H1 (cell line): Measurements from ENCODE around the gene TFE3. TPM values are rescaled to one million over a fixed set of nuclear protein-coding genes. Genes with fewer than 3 reads are reported as not detected.

Experiments
- CTCF ChIA-PET: fragments of 300-600 bp; sonication (Branson Sonifier 250); formaldehyde crosslinking; loops from one replicate; lab custom pipeline; 2021; ENCODE audit not compliant: partially characterized antibody; lab: Charles Lee
- POLR2A ChIA-PET: fragments of 300-600 bp; sonication (Branson Sonifier 250); formaldehyde crosslinking; loops from one replicate; lab custom pipeline; 2021; ENCODE audit warnings: inconsistent platforms; ENCODE audit not compliant: partially characterized antibody; lab: Charles Lee
- DNase-seq, 2 experiments: peaks; one replicate each; pipeline versions ENCODE4 v3.0.0 to v3.0.0-alpha.2; 2010 to 2022; ENCODE audit warnings: low spot score in 2 of 2, low read depth in 1 of 2, mixed read lengths in 1 of 2
- FAIRE-seq: peaks from 2 replicates; lab custom pipeline; 2011; peaks lifted over from hg19 to GRCh38; lab: Jason Lieb, UNC
- H2AFZ ChIP-seq: 2 replicates; pipeline ENCODE4 v1.8.1; 2012; ENCODE audit warnings: low read length, inconsistent platforms
- H2AK5ac ChIP-seq: 2 replicates; pipeline ENCODE4 v1.6.1; 2013; ENCODE audit warnings: low read depth, low read length
- H2BK120ac ChIP-seq: replicated peaks from 2 replicates; pipeline ENCODE3; 2013; ENCODE audit warnings: low read depth, low read length, inconsistent platforms
- H2BK12ac ChIP-seq: 2 replicates; pipeline ENCODE4 v1.6.1; 2013; ENCODE audit warnings: low read depth, low read length
- H2BK15ac ChIP-seq: 2 replicates; pipeline ENCODE4 v1.6.1; 2013; ENCODE audit warnings: low read length
- H2BK20ac ChIP-seq: 2 replicates; pipeline ENCODE4 v1.6.1; 2013; ENCODE audit warnings: low read length
- H2BK5ac ChIP-seq: 2 replicates; pipeline ENCODE4 v1.6.1; 2013; ENCODE audit warnings: low read depth, low read length
- H3K14ac ChIP-seq: 2 replicates; pipeline ENCODE4 v1.6.1; 2013; ENCODE audit warnings: inconsistent platforms; ENCODE audit not compliant: insufficient read length
- H3K18ac ChIP-seq: 2 replicates; pipeline ENCODE4 v1.6.1; 2013; ENCODE audit warnings: low read length; ENCODE audit errors: extremely low read depth
- H3K23ac ChIP-seq: 2 replicates; pipeline ENCODE4 v1.6.1; 2013; ENCODE audit warnings: inconsistent platforms; ENCODE audit not compliant: insufficient read length
- H3K23me2 ChIP-seq: 2 replicates; pipeline ENCODE4 v1.6.1; 2013; ENCODE audit warnings: low read depth, low read length
- H3K27ac ChIP-seq: 2 replicates; pipeline ENCODE4 v1.6.1; 2011; ENCODE audit warnings: low read depth, low read length, inconsistent platforms
- H3K27me3 ChIP-seq, 4 experiments: replicated peaks in 1 of 4; 1 replicate in 1 of 4; 2 replicates in 3 of 4; pipeline versions ENCODE4 v1.6.1 to v1.8.1; 2011 to 2013; ENCODE audit warnings: low read length in 3 of 4, mild to moderate bottlenecking in 3 of 4, inconsistent platforms in 2 of 4, mixed read lengths in 2 of 4, moderate library complexity in 1 of 4; ENCODE audit not compliant: control insufficient read depth in 3 of 4, insufficient read depth in 3 of 4; ENCODE audit errors: extremely low read depth in 1 of 4
- H3K36me3 ChIP-seq, 4 experiments: 2 replicates each; pipeline versions ENCODE4 v1.6.1 to v1.8.1; 2011 to 2013; ENCODE audit warnings: mild to moderate bottlenecking in 4 of 4, low read length in 3 of 4, moderate library complexity in 2 of 4, control low read depth in 1 of 4, inconsistent platforms in 1 of 4; ENCODE audit not compliant: insufficient read depth in 4 of 4, control insufficient read depth in 2 of 4
- H3K4ac ChIP-seq: replicated peaks from 2 replicates; pipeline ENCODE3; 2013; ENCODE audit warnings: low read length, low read depth, mixed read lengths, inconsistent platforms; ENCODE audit not compliant: insufficient read length
- H3K4me1 ChIP-seq, 4 experiments: replicated peaks in 1 of 4; 1 replicate in 1 of 4; 2 replicates in 3 of 4; pipeline versions ENCODE4 v1.6.1 to v1.8.1; 2011 to 2013; ENCODE audit warnings: low read length in 3 of 4, inconsistent platforms in 2 of 4, mixed read lengths in 1 of 4; ENCODE audit not compliant: insufficient read depth in 4 of 4, control insufficient read depth in 3 of 4
- H3K4me2 ChIP-seq, 2 experiments: 2 replicates each; pipeline versions ENCODE4 v1.6.1 to v1.8.1; 2011 to 2013; ENCODE audit warnings: low read depth in 2 of 2, low read length in 2 of 2, control low read depth in 1 of 2, inconsistent platforms in 1 of 2, mild to moderate bottlenecking in 1 of 2; ENCODE audit not compliant: insufficient read depth in 1 of 2
- H3K4me3 ChIP-seq, 4 experiments: fragments of 200-600, 300-600 bp in 1 of 4; sonication (generic), shearing (Covaris generic), sonication (Bioruptor Twin) in 1 of 4; 2 replicates each; pipeline versions ENCODE4 v1.5.1 to v1.8.1; 2011 to 2016; ENCODE audit warnings: low read length in 4 of 4, low read depth in 3 of 4, control low read depth in 2 of 4, inconsistent platforms in 2 of 4, mild to moderate bottlenecking in 2 of 4, mixed read lengths in 1 of 4, moderate library complexity in 1 of 4; ENCODE audit not compliant: insufficient read depth in 2 of 4; ENCODE audit errors: extremely low read depth in 1 of 4
- H3K56ac ChIP-seq: replicated peaks from 2 replicates; pipeline ENCODE3; 2013; ENCODE audit warnings: low read depth, mild to moderate bottlenecking, mixed read lengths, low read length, inconsistent platforms; ENCODE audit not compliant: insufficient read length
- H3K79me1 ChIP-seq: 2 replicates; pipeline ENCODE4 v1.6.1; 2013; ENCODE audit warnings: low read depth, low read length, control low read depth
- H3K79me2 ChIP-seq, 2 experiments: 2 replicates each; pipeline versions ENCODE4 v1.6.1 to v1.8.1; 2012 to 2013; ENCODE audit warnings: low read length in 2 of 2, mild to moderate bottlenecking in 2 of 2, inconsistent platforms in 1 of 2; ENCODE audit not compliant: insufficient read depth in 2 of 2, control insufficient read depth in 1 of 2
- H3K9ac ChIP-seq, 4 experiments: replicated peaks in 1 of 4; 1 replicate in 1 of 4; 2 replicates in 3 of 4; pipeline versions ENCODE4 v1.6.1 to v1.8.1; 2011 to 2013; ENCODE audit warnings: low read depth in 3 of 4, low read length in 3 of 4, control low read depth in 2 of 4, mild to moderate bottlenecking in 2 of 4, moderate library complexity in 2 of 4, inconsistent platforms in 1 of 4; ENCODE audit errors: extremely low read depth in 1 of 4
- H3K9me3 ChIP-seq, 2 experiments: 2 replicates each; pipeline versions ENCODE4 v1.6.1 to v1.8.1; 2012 to 2013; ENCODE audit warnings: mild to moderate bottlenecking in 2 of 2, moderate library complexity in 2 of 2, control low read depth in 1 of 2, inconsistent platforms in 1 of 2, low read depth in 1 of 2, low read length in 1 of 2, mixed read lengths in 1 of 2; ENCODE audit not compliant: insufficient read depth in 2 of 2
- H4K20me1 ChIP-seq, 2 experiments: replicated peaks in 1 of 2; 2 replicates each; pipeline versions ENCODE3 to v1.8.1; 2011 to 2013; ENCODE audit warnings: inconsistent platforms in 2 of 2, low read length in 2 of 2, mild to moderate bottlenecking in 1 of 2; ENCODE audit not compliant: insufficient read depth in 2 of 2, control insufficient read depth in 1 of 2
- H4K5ac ChIP-seq: 2 replicates; pipeline ENCODE4 v1.6.1; 2013; ENCODE audit warnings: low read length, low read depth, mixed read lengths, inconsistent platforms; ENCODE audit not compliant: insufficient read length
- H4K8ac ChIP-seq: 2 replicates; pipeline ENCODE4 v1.8.0; 2013; ENCODE audit warnings: mild to moderate bottlenecking, moderate library complexity, low read length, inconsistent platforms; ENCODE audit not compliant: insufficient read depth; ENCODE audit errors: extremely low read depth
- H4K91ac ChIP-seq: replicated peaks from 2 replicates; pipeline ENCODE3; 2013; ENCODE audit warnings: low read length, mixed read lengths, inconsistent platforms; ENCODE audit not compliant: insufficient read length
- CEBPB ChIP-seq: IDR thresholded peaks from 2 replicates; pipeline ENCODE4 v1.6.1; 2012; ENCODE audit warnings: low read depth, low read length
- CREB1 ChIP-seq: IDR thresholded peaks from 2 replicates; pipeline ENCODE4 v1.6.1; 2012; ENCODE audit warnings: inconsistent platforms
- CTBP2 ChIP-seq: IDR thresholded peaks from 2 replicates; pipeline ENCODE4 v1.7.0; 2011; ENCODE audit warnings: borderline replicate concordance, mild to moderate bottlenecking, moderate library complexity, mixed read lengths, low read length; ENCODE audit not compliant: insufficient read depth, insufficient read length
- GABPA ChIP-seq: IDR thresholded peaks from 2 replicates; pipeline ENCODE4 v1.6.1; 2011; ENCODE audit warnings: mild to moderate bottlenecking, low read length, moderate library complexity, borderline replicate concordance; ENCODE audit not compliant: insufficient read depth
- HDAC6 ChIP-seq: IDR thresholded peaks from one replicate; pipeline ENCODE4 v1.7.1; 2012; ENCODE audit warnings: low read depth, mild to moderate bottlenecking, inconsistent platforms, low read length, moderate library complexity
- JUN ChIP-seq: IDR thresholded peaks from 2 replicates; pipeline ENCODE4 v1.6.1; 2011; ENCODE audit warnings: low read depth, mild to moderate bottlenecking, improper control_type of control experiment, low read length
- KDM4A ChIP-seq: IDR thresholded peaks from one replicate; pipeline ENCODE4 v1.7.1; 2012; ENCODE audit warnings: low read depth, mild to moderate bottlenecking, moderate library complexity, low read length, inconsistent platforms; ENCODE audit not compliant: severe bottlenecking
- POLR2A ChIP-seq, 2 experiments: IDR thresholded peaks; 1 replicate in 1 of 2; 2 replicates in 1 of 2; pipeline ENCODE4 v1.6.1; 2011; ENCODE audit warnings: low read depth in 2 of 2, low read length in 2 of 2, mild to moderate bottlenecking in 2 of 2; ENCODE audit errors: control extremely low read depth in 1 of 2
- POU5F1 ChIP-seq: IDR thresholded peaks from 2 replicates; pipeline ENCODE4 v1.6.1; 2011; ENCODE audit warnings: low read depth, mild to moderate bottlenecking, low read length, moderate library complexity
- RNF2 ChIP-seq: fragments of 200-900, 300-1000 bp; sonication (generic); IDR thresholded peaks from 2 replicates; pipeline ENCODE4 v1.7.1; 2016; ENCODE audit warnings: borderline replicate concordance, low read depth, mild to moderate bottlenecking, antibody characterized with exemption, low read length; ENCODE audit not compliant: poor library complexity, severe bottlenecking; ENCODE audit errors: missing control alignments
- SP2 ChIP-seq: IDR thresholded peaks from 2 replicates; pipeline ENCODE4 v1.6.1; 2012; ENCODE audit warnings: mild to moderate bottlenecking, low read length, inconsistent platforms
- WGBS, 2 experiments: shearing (Covaris generic) in 1 of 2; methylation state at CpG; one replicate each; pipeline versions ENCODE4 v1.1.6 to v1.1.7; 2013 to 2015; ENCODE audit warnings: low lambda C conversion rate in 2 of 2, mixed read lengths in 2 of 2, inconsistent platforms in 1 of 2, low coverage in 1 of 2, missing lambda C conversion rate in 1 of 2; ENCODE audit not compliant: insufficient replicate concordance in 2 of 2, insufficient coverage in 1 of 2, insufficient read length in 1 of 2; ENCODE audit errors: extremely low coverage in 1 of 2, missing lambda C conversion rate in 1 of 2; 5-methylcytosine and 5-hydroxymethylcytosine counted together
- polyA plus RNA-seq, 7 experiments: library from polyadenylated mRNA; depleted of rRNA in 3 of 7; stranded (reverse) in 5 of 7; unstranded in 2 of 7; fragments of >200 nt in 5 of 7; fragments of 200-250 nt in 2 of 7; gene quantifications; 1 replicate in 5 of 7; 2 replicates in 1 of 7; 4 replicates in 1 of 7; pipeline versions ENCODE4 v1.2.1 to v1.2.3, GENCODE V29; 2011 to 2013; ENCODE audit warnings: missing spikeins in 2 of 7, mixed read lengths in 2 of 7
- total RNA-seq: library from RNA; stranded (reverse); fragmentation: NEBNext Ultra II Directional; extraction: Animal tissue kit (Norgen Biotek cat#: 25700); gene quantifications from 2 replicates; pipeline ENCODE4 v1.2.1, GENCODE V29; 2021
- TF ChIP-seq, protein P1 (sequence below): IDR thresholded peaks from 2 replicates; pipeline ENCODE4 v1.6.1; 2011; ENCODE audit warnings: low read depth, mild to moderate bottlenecking, low read length; ENCODE audit not compliant: insufficient read depth

The TFE3 gene
- total and polyA plus RNA-seq, 2 of the 8 experiments (the other 6 are each of a cell fraction or from before 2014, with no cell fraction given): 33.7 to 52.9 TPM

DNA sequence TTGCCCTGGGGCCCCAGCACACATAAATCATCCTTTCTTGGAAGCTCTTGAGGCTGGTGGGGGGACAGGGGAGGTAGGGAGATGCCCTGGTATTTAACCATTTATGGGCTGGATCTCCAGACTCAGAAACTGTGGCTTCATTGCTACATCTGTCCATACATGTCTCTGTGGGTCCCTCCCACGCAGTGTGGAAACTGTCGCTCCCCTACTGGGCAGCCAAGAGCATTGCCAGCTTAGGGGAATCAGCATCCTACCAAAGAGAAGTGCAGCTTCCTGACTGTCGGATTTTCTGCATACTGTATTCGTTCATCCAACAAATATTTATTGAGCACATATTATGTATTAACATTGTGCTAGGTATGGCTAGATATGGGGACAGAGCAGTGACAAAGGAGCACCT lies 44.8 kb downstream of the TFE3 start:
- H2AK5ac ChIP-seq: no peak overlapping the region
- H3K23ac ChIP-seq: no peak overlapping the region
- DNase-seq (no peak), FAIRE-seq (no peak)
- no peak overlapping the region for H2AFZ ChIP-seq
- no peaks in the 10 kb centered on the region for H3K27me3 ChIP-seq
- H3K4me1 ChIP-seq: peaks cover 0 to 3% (median 0%) of the 10 kb centered on the region in 4 experiments; a peak in 1 of 7 replicates
- no peaks in the 10 kb centered on the region for H3K9me3 ChIP-seq
- no peak overlapping the region for H4K8ac ChIP-seq
- H2BK120ac ChIP-seq: no peak overlapping the region
- TF ChIP-seq JUN (no peak), CREB1 (no peak), RNF2 (no peak), CEBPB (no peak), CTBP2 (no peak), SP2 (no peak), GABPA (no peak), POLR2A (IDR thresholded peaks at IDR 0.05; ENCODE audit: control extremely low read depth in 1 of 2, low read depth in 2 of 2, low read length in 2 of 2) (no peak), POU5F1 (no peak), KDM4A (no peak), HDAC6 (no peak)
- TF ChIP-seq, protein P1, sequence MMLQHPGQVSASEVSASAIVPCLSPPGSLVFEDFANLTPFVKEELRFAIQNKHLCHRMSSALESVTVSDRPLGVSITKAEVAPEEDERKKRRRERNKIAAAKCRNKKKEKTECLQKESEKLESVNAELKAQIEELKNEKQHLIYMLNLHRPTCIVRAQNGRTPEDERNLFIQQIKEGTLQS: no peak
- no peak overlapping the region for H4K91ac ChIP-seq
- peaks cover 0 to 5% of the 10 kb centered on the region in 2 experiments for H4K20me1 ChIP-seq
- no peak overlapping the region for H2BK20ac ChIP-seq
- H3K18ac ChIP-seq: no peak overlapping the region
- H2BK12ac ChIP-seq: no peak overlapping the region
- H3K56ac ChIP-seq: no peak overlapping the region
- H2BK15ac ChIP-seq: no peak overlapping the region
- no peak overlapping the region for H3K4me3 ChIP-seq
- no peak overlapping the region for H3K4me2 ChIP-seq
- H2BK5ac ChIP-seq: no peak overlapping the region
- H3K79me1 ChIP-seq: no peaks in the 10 kb centered on the region
- no peak overlapping the region for H3K14ac ChIP-seq
- 90% methylated on average over 2 of the region's 4 CpGs; no CpG with 5 or more reads in 1 of the 2 experiments for WGBS, 2 experiments
- no peak overlapping the region for H3K4ac ChIP-seq
- no peak overlapping the region for H4K5ac ChIP-seq
- peaks cover 2 to 40% (median 19%) of the 10 kb centered on the region in 4 experiments; a peak in 7 of 8 replicates for H3K36me3 ChIP-seq
- H3K23me2 ChIP-seq: no peaks in the 10 kb centered on the region
- peaks cover 3 to 15% of the 10 kb centered on the region in 2 experiments; a peak in 3 of 4 replicates for H3K79me2 ChIP-seq
- H3K27ac ChIP-seq: no peak overlapping the region
- POLR2A ChIA-PET: interaction anchor here (1.1 kb wide), 1 partner anchor 20 kb away, joined by 3 read pairs; no protein-coding TSS in a partner anchor
- CTCF ChIA-PET: interaction anchor here (1.1 to 1.2 kb wide), 2 partner anchors 23 to 24 kb away, joined by 3 to 4 read pairs; no protein-coding TSS in a partner anchor
- no peak overlapping the region for H3K9ac ChIP-seq
